ENCODE data around the gene IL3. TPM values are rescaled to one million over a fixed set of nuclear protein-coding genes. Genes with fewer than 3 reads are reported as not detected.

IL3 gene
- total and polyA plus RNA-seq, 2 experiments from 2014 or later = not detected

DNA sequence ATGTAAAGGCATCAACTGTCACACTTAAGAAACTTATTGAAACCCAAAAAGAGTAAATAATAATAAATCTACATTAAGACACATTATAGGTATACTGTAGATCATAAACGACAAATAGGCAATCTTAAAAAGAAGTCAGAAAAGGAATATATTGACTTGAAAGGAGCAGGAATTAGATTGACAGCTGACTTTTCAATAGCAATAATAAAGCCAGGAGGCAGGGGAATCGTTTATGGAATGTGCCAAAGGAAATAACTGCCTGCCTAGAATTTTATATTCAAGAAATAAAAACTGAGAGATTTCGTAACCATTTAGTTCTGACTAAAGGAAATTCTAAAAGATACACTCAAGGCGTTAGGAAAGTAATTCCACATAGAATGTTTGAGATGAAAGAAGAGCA lies 27.3 kb upstream of the IL3 start:
- TF ChIP-seq EZH2phosphoT487 (IDR thresholded peaks at IDR 0.05; ENCODE audit: insufficient read depth, low read depth) (no peak), EZH2 (IDR thresholded peaks at IDR 0.05; ENCODE audit: insufficient read depth, poor library complexity, severe bottlenecking) (no peak)
- Histone ChIP-seq H3K27me3 (replicated peaks; ENCODE audit: insufficient read depth) (peaks cover 20% of the 10 kb centered on the region; the same call in 1 of the 2 replicates), H3F3A (ENCODE audit: insufficient read depth) (no peaks in the 10 kb centered on the region), H3K9me3 (ENCODE audit: low read depth) (no peaks in the 10 kb centered on the region), H3K79me2 (ENCODE audit: insufficient read depth) (no peaks in the 10 kb centered on the region), H3K9me2 (ENCODE audit: insufficient read depth) (no peaks in the 10 kb centered on the region), H3K9ac (no peak overlapping the region), H3K4me1 (ENCODE audit: insufficient read depth) (no peaks in the 10 kb centered on the region), H2AFZ (no peak overlapping the region), H3K4me2 (ENCODE audit: unreplicated experiment) (no peak overlapping the region), H3K4me3 (no peak overlapping the region), H3K27ac (no peak overlapping the region), H4K20me1 (ENCODE audit: insufficient read depth) (no peaks in the 10 kb centered on the region), H3K36me3 (ENCODE audit: low read depth) (no peaks in the 10 kb centered on the region)
- DNase-seq = no peak
- in situ Hi-C loops (cut with MboI) = no loop called here
- WGBS, 2 experiments (ENCODE audit: low coverage in 1 of 2, low lambda C conversion rate in 2 of 2, missing lambda C conversion rate in 2 of 2) = 46% methylated on average over 4 of the region's 4 CpGs

DNA sequence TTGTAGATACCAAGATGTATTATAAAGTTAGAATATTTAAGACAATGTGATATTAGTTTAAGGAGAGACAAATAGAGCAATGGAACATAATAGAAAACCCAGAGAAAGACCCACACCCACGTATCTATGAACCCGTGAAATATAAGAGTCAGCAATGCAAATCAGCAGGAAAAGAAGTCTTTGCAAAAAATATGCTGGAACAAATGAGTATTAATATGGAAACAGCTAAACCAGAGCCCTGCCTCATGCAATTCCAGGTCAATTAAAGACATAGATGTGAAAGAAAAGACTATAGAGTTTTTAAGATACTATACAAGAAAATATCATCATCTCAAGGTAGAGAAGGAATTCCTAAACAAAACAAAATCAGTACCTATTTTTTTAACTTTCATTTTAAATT lies 23.1 kb upstream of the IL3 start:
- H3K36me3 ChIP-seq (ENCODE audit: low read depth) = no peaks in the 10 kb centered on the region
- H3K4me3 ChIP-seq = no peak overlapping the region
- no peak overlapping the region for H2AFZ ChIP-seq
- no peaks in the 10 kb centered on the region for H3K9me3 ChIP-seq (ENCODE audit: low read depth)
- no peaks in the 10 kb centered on the region for H4K20me1 ChIP-seq (ENCODE audit: insufficient read depth)
- no peak overlapping the region for H3K27ac ChIP-seq
- no peaks in the 10 kb centered on the region for H3K9me2 ChIP-seq (ENCODE audit: insufficient read depth)
- no peak overlapping the region for H3K9ac ChIP-seq
- no peak overlapping the region for H3K4me2 ChIP-seq (ENCODE audit: unreplicated experiment)
- WGBS, 2 experiments (ENCODE audit: low coverage in 1 of 2, low lambda C conversion rate in 2 of 2, missing lambda C conversion rate in 2 of 2) = 16 to 18% methylated on average over 2 of the region's 2 CpGs
- in situ Hi-C loops (cut with MboI) = no loop called here
- no peak for TF ChIP-seq EZH2 (IDR thresholded peaks at IDR 0.05; ENCODE audit: insufficient read depth, poor library complexity, severe bottlenecking)
- TF ChIP-seq EZH2phosphoT487 (IDR thresholded peaks at IDR 0.05; ENCODE audit: insufficient read depth, low read depth) = no peak
- H3F3A ChIP-seq (ENCODE audit: insufficient read depth) = no peaks in the 10 kb centered on the region
- H3K79me2 ChIP-seq (ENCODE audit: insufficient read depth) = no peaks in the 10 kb centered on the region
- no peak for DNase-seq
- H3K4me1 ChIP-seq (ENCODE audit: insufficient read depth) = no peaks in the 10 kb centered on the region
- peaks cover 40% of the 10 kb centered on the region for H3K27me3 ChIP-seq (replicated peaks; ENCODE audit: insufficient read depth)

DNA sequence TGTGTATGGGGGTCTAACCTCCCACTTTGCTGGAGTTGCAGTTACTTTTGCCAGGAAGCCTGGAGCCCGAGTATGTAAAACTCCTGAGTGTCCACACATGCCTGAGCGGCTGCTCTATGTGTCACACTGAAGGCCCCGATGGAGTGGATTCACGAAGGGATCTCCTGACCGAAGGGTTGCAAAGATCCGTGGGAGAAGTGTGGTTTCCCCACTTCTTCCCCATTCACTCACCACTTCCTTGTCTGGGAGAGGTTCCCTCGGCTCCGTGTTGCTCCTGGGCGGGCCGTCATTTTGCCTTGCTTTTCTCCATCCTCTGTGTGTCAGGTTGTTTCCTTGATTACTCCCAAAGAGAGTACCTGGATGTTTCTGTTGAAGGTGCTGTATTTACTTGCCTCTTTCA lies 16.2 kb upstream of the IL3 start:
- no peak for DNase-seq
- no peaks in the 10 kb centered on the region for H3K9me2 ChIP-seq (ENCODE audit: insufficient read depth)
- H3K4me1 ChIP-seq (ENCODE audit: insufficient read depth) = no peaks in the 10 kb centered on the region
- H3K79me2 ChIP-seq (ENCODE audit: insufficient read depth) = no peaks in the 10 kb centered on the region
- H2AFZ ChIP-seq = no peak overlapping the region
- TF ChIP-seq EZH2 (IDR thresholded peaks at IDR 0.05; ENCODE audit: insufficient read depth, poor library complexity, severe bottlenecking) (no peak), EZH2phosphoT487 (IDR thresholded peaks at IDR 0.05; ENCODE audit: insufficient read depth, low read depth) (no peak)
- no peaks in the 10 kb centered on the region for H3K9me3 ChIP-seq (ENCODE audit: low read depth)
- no peak overlapping the region for H3K4me3 ChIP-seq
- H3K36me3 ChIP-seq (ENCODE audit: low read depth) = no peaks in the 10 kb centered on the region
- WGBS, 2 experiments (ENCODE audit: low coverage in 1 of 2, low lambda C conversion rate in 2 of 2, missing lambda C conversion rate in 2 of 2) = 76 to 77% methylated on average over 10 of the region's 10 CpGs
- peaks cover 28% of the 10 kb centered on the region for H3K27me3 ChIP-seq (replicated peaks; ENCODE audit: insufficient read depth)
- no peak overlapping the region for H3K9ac ChIP-seq
- no peaks in the 10 kb centered on the region for H4K20me1 ChIP-seq (ENCODE audit: insufficient read depth)
- H3K27ac ChIP-seq = no peak overlapping the region
- no peaks in the 10 kb centered on the region for H3F3A ChIP-seq (ENCODE audit: insufficient read depth)
- in situ Hi-C loops (cut with MboI) = no loop called here
- no peak overlapping the region for H3K4me2 ChIP-seq (ENCODE audit: unreplicated experiment)

DNA sequence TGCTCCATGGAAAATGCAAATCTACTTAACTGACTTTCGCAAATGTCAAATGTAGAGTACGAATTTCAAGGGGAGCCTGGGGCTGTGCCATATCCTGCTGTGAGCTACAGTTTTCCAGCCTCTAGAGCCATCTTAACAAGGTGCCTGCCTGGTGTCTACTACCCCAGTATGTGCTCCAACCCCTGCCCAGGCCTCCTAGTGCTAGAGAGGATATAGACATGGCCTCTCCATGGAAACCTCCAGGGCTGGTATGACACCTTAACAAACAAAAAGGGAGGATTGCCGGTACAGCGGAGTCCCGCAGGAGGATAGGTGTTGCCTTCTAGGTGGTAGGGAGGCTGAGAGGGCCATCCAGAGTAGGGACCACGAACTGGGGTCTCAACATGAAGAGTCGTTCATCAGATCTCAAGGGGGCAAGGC lies 13.6 kb upstream of the IL3 start:
- H3K9me3 ChIP-seq (ENCODE audit: low read depth) = no peaks in the 10 kb centered on the region
- H3K4me2 ChIP-seq (ENCODE audit: unreplicated experiment) = no peak overlapping the region
- H3F3A ChIP-seq (ENCODE audit: insufficient read depth) = no peaks in the 10 kb centered on the region
- no peaks in the 10 kb centered on the region for H3K36me3 ChIP-seq (ENCODE audit: low read depth)
- no peaks in the 10 kb centered on the region for H3K79me2 ChIP-seq (ENCODE audit: insufficient read depth)
- DNase-seq = no peak
- TF ChIP-seq EZH2phosphoT487 (IDR thresholded peaks at IDR 0.05; ENCODE audit: insufficient read depth, low read depth) (no peak), EZH2 (IDR thresholded peaks at IDR 0.05; ENCODE audit: insufficient read depth, poor library complexity, severe bottlenecking) (no peak)
- H3K9ac ChIP-seq = no peak overlapping the region
- 57% methylated on average over 7 of the region's 7 CpGs for WGBS, 2 experiments (ENCODE audit: low coverage in 1 of 2, low lambda C conversion rate in 2 of 2, missing lambda C conversion rate in 2 of 2)
- no peaks in the 10 kb centered on the region for H4K20me1 ChIP-seq (ENCODE audit: insufficient read depth)
- peaks cover 11% of the 10 kb centered on the region for H3K27me3 ChIP-seq (replicated peaks; ENCODE audit: insufficient read depth)
- no peaks in the 10 kb centered on the region for H3K4me1 ChIP-seq (ENCODE audit: insufficient read depth)
- no peaks in the 10 kb centered on the region for H3K9me2 ChIP-seq (ENCODE audit: insufficient read depth)
- in situ Hi-C loops (cut with MboI) = no loop called here
- no peak overlapping the region for H2AFZ ChIP-seq
- no peak overlapping the region for H3K27ac ChIP-seq
- H3K4me3 ChIP-seq = no peak overlapping the region

DNA sequence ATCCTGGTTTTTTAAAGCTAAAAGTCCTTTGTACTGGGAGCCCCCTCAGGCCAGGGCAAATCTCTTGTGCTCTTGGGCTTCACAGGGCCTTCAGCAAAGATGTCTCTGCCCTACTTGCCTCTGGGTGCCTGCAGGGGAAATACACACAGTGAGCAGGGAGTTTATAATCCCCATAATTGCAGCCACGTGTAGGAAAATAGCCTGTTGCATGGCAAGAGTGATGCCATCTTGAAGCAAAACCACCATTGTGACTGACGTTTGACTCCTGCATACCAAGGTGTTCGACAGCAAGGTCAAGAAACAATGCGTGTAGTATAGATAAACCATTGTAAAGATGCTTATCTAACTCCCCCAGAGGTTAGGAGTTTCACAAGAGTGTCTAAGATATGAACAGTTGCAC lies 11.4 kb upstream of the IL3 start:
- Histone ChIP-seq H3K9me3 (ENCODE audit: low read depth) (no peaks in the 10 kb centered on the region), H3K9ac (no peak overlapping the region), H3K4me3 (no peak overlapping the region), H3K27me3 (replicated peaks; ENCODE audit: insufficient read depth) (no peaks in the 10 kb centered on the region), H3F3A (ENCODE audit: insufficient read depth) (no peaks in the 10 kb centered on the region), H4K20me1 (ENCODE audit: insufficient read depth) (no peaks in the 10 kb centered on the region), H3K4me1 (ENCODE audit: insufficient read depth) (no peaks in the 10 kb centered on the region), H3K4me2 (ENCODE audit: unreplicated experiment) (no peak overlapping the region), H3K9me2 (ENCODE audit: insufficient read depth) (no peaks in the 10 kb centered on the region), H3K79me2 (ENCODE audit: insufficient read depth) (no peaks in the 10 kb centered on the region), H3K27ac (no peak overlapping the region), H3K36me3 (ENCODE audit: low read depth) (no peaks in the 10 kb centered on the region), H2AFZ (no peak overlapping the region)
- WGBS, 2 experiments (ENCODE audit: low coverage in 1 of 2, low lambda C conversion rate in 2 of 2, missing lambda C conversion rate in 2 of 2) = 63 to 64% methylated on average over 4 of the region's 4 CpGs
- no peak for DNase-seq
- TF ChIP-seq EZH2phosphoT487 (IDR thresholded peaks at IDR 0.05; ENCODE audit: insufficient read depth, low read depth) (no peak), EZH2 (IDR thresholded peaks at IDR 0.05; ENCODE audit: insufficient read depth, poor library complexity, severe bottlenecking) (no peak)
- in situ Hi-C loops (cut with MboI) = no loop called here
